Duodenal mucosa (tissue), 2 donors: Measurements from ENCODE around the gene MDN1.

Source experiments
- H3K27ac ChIP-seq: one replicate; pipeline ENCODE4 v1.7.0; 2013; ENCODE audit warnings: low read depth, low read length
- H3K27me3 ChIP-seq, 2 donors: one replicate each; pipeline ENCODE4 v1.7.0; 2013; ENCODE audit warnings: low read length in 2 of 2, control low read depth in 1 of 2; ENCODE audit not compliant: insufficient read depth in 2 of 2, control insufficient read depth in 1 of 2
- H3K36me3 ChIP-seq, 2 donors: one replicate each; pipeline ENCODE4 v1.7.0; 2013; ENCODE audit warnings: low read length in 2 of 2, control low read depth in 1 of 2; ENCODE audit not compliant: insufficient read depth in 2 of 2, control insufficient read depth in 1 of 2
- H3K4me1 ChIP-seq, 2 donors: one replicate each; pipeline ENCODE4 v1.7.0; 2013; ENCODE audit warnings: low read length in 2 of 2, control low read depth in 1 of 2; ENCODE audit not compliant: insufficient read depth in 2 of 2, control insufficient read depth in 1 of 2
- H3K4me3 ChIP-seq, 2 donors: one replicate each; pipeline ENCODE4 v1.7.0; 2013; ENCODE audit warnings: low read length in 2 of 2, low read depth in 1 of 2
- H3K9ac ChIP-seq, 2 donors: one replicate each; pipeline ENCODE4 v1.7.0; 2013; ENCODE audit warnings: low read length in 2 of 2, low read depth in 1 of 2
- H3K9me3 ChIP-seq, 2 donors: one replicate each; pipeline ENCODE4 v1.7.0; 2013; ENCODE audit warnings: low read length in 2 of 2, control low read depth in 1 of 2; ENCODE audit not compliant: control insufficient read depth in 1 of 2

MDN1 gene

GRCh38 chr6:89708316-89708715 is 111.3 kb downstream of the MDN1 start:
- no peak overlapping the region for H3K9ac ChIP-seq
- H3K36me3 ChIP-seq: peaks cover 23 to 74% of the 10 kb centered on the region in 2 donors
- H3K27ac ChIP-seq: no peak overlapping the region
- no peaks in the 10 kb centered on the region for H3K9me3 ChIP-seq
- H3K4me3 ChIP-seq: no peak overlapping the region
- H3K27me3 ChIP-seq: no peaks in the 10 kb centered on the region
- no peaks in the 10 kb centered on the region for H3K4me1 ChIP-seq

GRCh38 chr6:89707766-89708165 is 111.8 kb downstream of the MDN1 start:
- peaks cover 23 to 72% of the 10 kb centered on the region in 2 donors for H3K36me3 ChIP-seq
- no peaks in the 10 kb centered on the region for H3K4me1 ChIP-seq
- no peaks in the 10 kb centered on the region for H3K27me3 ChIP-seq
- no peak overlapping the region for H3K9ac ChIP-seq
- no peak overlapping the region for H3K4me3 ChIP-seq
- H3K27ac ChIP-seq: no peak overlapping the region
- H3K9me3 ChIP-seq: no peaks in the 10 kb centered on the region

- Histone ChIP-seq H3K36me3 (peaks cover 14 to 68% of the 10 kb centered on the region in 2 donors), H3K4me3 (no peak overlapping the region)
Measured at GRCh38 chr6:89706121-89706520, 113.5 kb downstream of the MDN1 start.

GRCh38 chr6:89703292-89703691 is 116.3 kb downstream of the MDN1 start:
- H3K4me1 ChIP-seq: no peaks in the 10 kb centered on the region
- no peak overlapping the region for H3K9ac ChIP-seq
- H3K9me3 ChIP-seq: no peaks in the 10 kb centered on the region
- no peak overlapping the region for H3K4me3 ChIP-seq
- no peak overlapping the region for H3K27ac ChIP-seq
- H3K36me3 ChIP-seq: peaks cover 21 to 71% of the 10 kb centered on the region in 2 donors
- no peaks in the 10 kb centered on the region for H3K27me3 ChIP-seq

More at GRCh38 chr6:89706121-89706520, 113.5 kb downstream of the MDN1 start:
- Histone ChIP-seq H3K9ac (no peak overlapping the region), H3K27ac (no peak overlapping the region), H3K9me3 (no peaks in the 10 kb centered on the region), H3K27me3 (no peaks in the 10 kb centered on the region), H3K4me1 (no peaks in the 10 kb centered on the region)

- Histone ChIP-seq H3K4me3 (no peak overlapping the region), H3K27ac (no peak overlapping the region), H3K4me1 (no peaks in the 10 kb centered on the region), H3K36me3 (peaks cover 19 to 67% of the 10 kb centered on the region in 2 donors), H3K9ac (no peak overlapping the region), H3K9me3 (no peaks in the 10 kb centered on the region), H3K27me3 (no peaks in the 10 kb centered on the region)
Measured at GRCh38 chr6:89702349-89702748, 117.2 kb downstream of the MDN1 start.

- Histone ChIP-seq H3K27me3 (no peaks in the 10 kb centered on the region), H3K27ac (no peak overlapping the region), H3K9me3 (no peaks in the 10 kb centered on the region), H3K36me3 (peaks cover 47 to 82% of the 10 kb centered on the region in 2 donors), H3K4me3 (no peak overlapping the region), H3K9ac (no peak overlapping the region), H3K4me1 (no peaks in the 10 kb centered on the region)
Measured at GRCh38 chr6:89695667-89696066, 123.9 kb downstream of the MDN1 start.

- Histone ChIP-seq H3K36me3 (peaks cover 41 to 82% of the 10 kb centered on the region in 2 donors), H3K4me3 (no peak overlapping the region), H3K27ac (no peak overlapping the region), H3K9me3 (no peaks in the 10 kb centered on the region), H3K4me1 (no peaks in the 10 kb centered on the region), H3K9ac (no peak overlapping the region), H3K27me3 (no peaks in the 10 kb centered on the region)
Measured at GRCh38 chr6:89694428-89694827, 125.2 kb downstream of the MDN1 start.

- no peak overlapping the region for H3K27ac ChIP-seq
- H3K27me3 ChIP-seq: no peaks in the 10 kb centered on the region
- no peak overlapping the region for H3K9ac ChIP-seq
- no peaks in the 10 kb centered on the region for H3K4me1 ChIP-seq
- no peaks in the 10 kb centered on the region for H3K9me3 ChIP-seq
- peaks cover 47 to 86% of the 10 kb centered on the region in 2 donors for H3K36me3 ChIP-seq
- no peak overlapping the region for H3K4me3 ChIP-seq
Measured at GRCh38 chr6:89693207-89693606, 126.4 kb downstream of the MDN1 start.

- H3K36me3 ChIP-seq: peaks cover 57 to 90% of the 10 kb centered on the region in 2 donors
- H3K9me3 ChIP-seq: no peaks in the 10 kb centered on the region
- no peaks in the 10 kb centered on the region for H3K27me3 ChIP-seq
- H3K9ac ChIP-seq: no peak overlapping the region
- H3K4me1 ChIP-seq: no peaks in the 10 kb centered on the region
- H3K4me3 ChIP-seq: no peak overlapping the region
- H3K27ac ChIP-seq: no peak overlapping the region
Measured at GRCh38 chr6:89692256-89692655, 127.3 kb downstream of the MDN1 start.

- H3K36me3 ChIP-seq: peaks cover 58 to 91% of the 10 kb centered on the region in 2 donors
- H3K27me3 ChIP-seq: no peaks in the 10 kb centered on the region
- H3K4me1 ChIP-seq: no peaks in the 10 kb centered on the region
- no peak overlapping the region for H3K9ac ChIP-seq
- H3K4me3 ChIP-seq: no peak overlapping the region
- no peaks in the 10 kb centered on the region for H3K9me3 ChIP-seq
- no peak overlapping the region for H3K27ac ChIP-seq
Measured at GRCh38 chr6:89690944-89691324, 128.7 kb downstream of the MDN1 start.

- no peak overlapping the region for H3K27ac ChIP-seq
- no peaks in the 10 kb centered on the region for H3K4me1 ChIP-seq
- no peak overlapping the region for H3K4me3 ChIP-seq
- no peak overlapping the region for H3K9ac ChIP-seq
- H3K27me3 ChIP-seq: no peaks in the 10 kb centered on the region
- H3K36me3 ChIP-seq: peaks cover 58 to 92% of the 10 kb centered on the region in 2 donors
- no peaks in the 10 kb centered on the region for H3K9me3 ChIP-seq
Measured at GRCh38 chr6:89689732-89690131, 129.9 kb downstream of the MDN1 start.
